Endothelial cell (in vitro differentiated cells): ENCODE data around the gene ITGAL. TPM values are rescaled to one million over a fixed set of nuclear protein-coding genes. Genes with fewer than 3 reads are reported as not detected.
"Not testable (repeated sequence)": the region's sequence is repeated elsewhere in the genome, so short reads cannot be mapped to it uniquely, and the experiment has no call there.

Source experiments
- DNase-seq: peaks from one replicate; pipeline ENCODE4 v3.0.0; 2021; ENCODE audit warnings: low spot score
- H3K27ac Mint-ChIP-seq: one replicate; pipeline ENCODE4 v1.8.0; 2021; ENCODE audit warnings: mixed read lengths, inconsistent platforms; ENCODE audit not compliant: unreplicated experiment
- H3K27me3 Mint-ChIP-seq: one replicate; pipeline ENCODE4 v1.8.0; 2021; ENCODE audit warnings: mild to moderate bottlenecking, moderate library complexity, mixed read lengths, inconsistent platforms; ENCODE audit not compliant: unreplicated experiment
- H3K36me3 Mint-ChIP-seq: one replicate; pipeline ENCODE4 v1.8.0; 2021; ENCODE audit warnings: mild to moderate bottlenecking, low read depth, mixed read lengths, inconsistent platforms; ENCODE audit not compliant: unreplicated experiment
- H3K4me1 Mint-ChIP-seq: one replicate; pipeline ENCODE4 v1.8.0; 2021; ENCODE audit warnings: mild to moderate bottlenecking, mixed read lengths, inconsistent platforms; ENCODE audit not compliant: unreplicated experiment
- H3K4me3 Mint-ChIP-seq: one replicate; pipeline ENCODE4 v1.8.0; 2021; ENCODE audit warnings: mild to moderate bottlenecking, mixed read lengths, inconsistent platforms; ENCODE audit not compliant: unreplicated experiment
- H3K9me3 Mint-ChIP-seq: one replicate; pipeline ENCODE4 v1.8.0; 2021; ENCODE audit warnings: mixed read lengths, inconsistent platforms; ENCODE audit not compliant: unreplicated experiment
- total RNA-seq: library from RNA; stranded (reverse); fragmentation: NEBNext Ultra II Directional; extraction: Animal tissue kit (Norgen Biotek cat#: 25700); gene quantifications from one replicate; pipeline ENCODE4 v1.2.1, GENCODE V29; 2021; ENCODE audit not compliant: unreplicated experiment
- TF ChIP-seq, protein P1 (sequence below): fragments of 200-600 bp; sonication (generic); IDR thresholded peaks from one replicate; pipeline ENCODE4 v1.5.0; 2021; ENCODE audit warnings: antibody characterized with exemption; ENCODE audit not compliant: unreplicated experiment

Gene ITGAL
- total RNA-seq, 1 donor from 2014 or later, result not detected

DNA sequence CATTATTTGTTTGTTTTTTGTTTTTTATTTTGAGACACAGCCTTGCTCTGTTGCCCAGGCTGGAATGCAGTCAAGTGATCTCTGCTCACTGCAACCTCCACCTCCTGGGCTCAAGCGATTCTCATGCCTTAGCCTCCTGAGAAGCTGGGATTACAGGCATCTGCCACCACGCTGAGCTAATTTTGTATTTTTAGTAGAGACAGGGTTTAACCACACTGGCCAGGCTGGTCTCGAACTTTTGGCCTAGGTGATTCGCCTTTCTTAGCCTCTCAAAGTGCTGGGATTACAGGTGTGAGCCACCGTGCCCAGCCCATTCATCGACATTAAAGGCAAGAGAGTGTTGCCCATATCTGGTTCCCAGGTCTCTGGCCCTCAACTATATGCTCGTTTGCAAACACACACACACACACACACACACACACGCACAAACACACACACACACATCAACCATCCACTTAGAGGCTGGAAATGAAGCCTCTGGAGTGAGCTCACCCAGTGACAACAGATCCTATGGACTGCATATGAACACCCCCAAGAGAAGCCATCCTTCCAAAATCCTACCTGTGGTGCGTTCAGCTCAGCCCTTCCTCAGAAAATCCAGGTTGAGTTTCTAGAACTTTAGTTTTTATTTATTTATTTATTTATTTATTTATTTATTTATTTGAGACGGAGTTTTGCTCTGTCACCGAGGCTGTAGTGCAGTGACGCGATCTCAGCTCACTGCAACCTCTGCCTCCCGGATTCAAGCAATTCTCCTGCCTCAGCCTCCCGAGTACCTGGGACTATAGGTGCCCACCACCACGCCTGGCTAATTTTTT lies 14.6 kb upstream of the ITGAL start:
- H3K4me3 Mint-ChIP-seq, result no peak overlapping the region
- no peaks in the 10 kb centered on the region for H3K9me3 Mint-ChIP-seq
- H3K4me1 Mint-ChIP-seq, result no peaks in the 10 kb centered on the region
- no peaks in the 10 kb centered on the region for H3K36me3 Mint-ChIP-seq
- TF ChIP-seq, protein P1, sequence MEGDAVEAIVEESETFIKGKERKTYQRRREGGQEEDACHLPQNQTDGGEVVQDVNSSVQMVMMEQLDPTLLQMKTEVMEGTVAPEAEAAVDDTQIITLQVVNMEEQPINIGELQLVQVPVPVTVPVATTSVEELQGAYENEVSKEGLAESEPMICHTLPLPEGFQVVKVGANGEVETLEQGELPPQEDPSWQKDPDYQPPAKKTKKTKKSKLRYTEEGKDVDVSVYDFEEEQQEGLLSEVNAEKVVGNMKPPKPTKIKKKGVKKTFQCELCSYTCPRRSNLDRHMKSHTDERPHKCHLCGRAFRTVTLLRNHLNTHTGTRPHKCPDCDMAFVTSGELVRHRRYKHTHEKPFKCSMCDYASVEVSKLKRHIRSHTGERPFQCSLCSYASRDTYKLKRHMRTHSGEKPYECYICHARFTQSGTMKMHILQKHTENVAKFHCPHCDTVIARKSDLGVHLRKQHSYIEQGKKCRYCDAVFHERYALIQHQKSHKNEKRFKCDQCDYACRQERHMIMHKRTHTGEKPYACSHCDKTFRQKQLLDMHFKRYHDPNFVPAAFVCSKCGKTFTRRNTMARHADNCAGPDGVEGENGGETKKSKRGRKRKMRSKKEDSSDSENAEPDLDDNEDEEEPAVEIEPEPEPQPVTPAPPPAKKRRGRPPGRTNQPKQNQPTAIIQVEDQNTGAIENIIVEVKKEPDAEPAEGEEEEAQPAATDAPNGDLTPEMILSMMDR, result no peak
- DNase-seq, result no peak
- H3K27me3 Mint-ChIP-seq, result no peaks in the 10 kb centered on the region
- no peak overlapping the region for H3K27ac Mint-ChIP-seq

DNA sequence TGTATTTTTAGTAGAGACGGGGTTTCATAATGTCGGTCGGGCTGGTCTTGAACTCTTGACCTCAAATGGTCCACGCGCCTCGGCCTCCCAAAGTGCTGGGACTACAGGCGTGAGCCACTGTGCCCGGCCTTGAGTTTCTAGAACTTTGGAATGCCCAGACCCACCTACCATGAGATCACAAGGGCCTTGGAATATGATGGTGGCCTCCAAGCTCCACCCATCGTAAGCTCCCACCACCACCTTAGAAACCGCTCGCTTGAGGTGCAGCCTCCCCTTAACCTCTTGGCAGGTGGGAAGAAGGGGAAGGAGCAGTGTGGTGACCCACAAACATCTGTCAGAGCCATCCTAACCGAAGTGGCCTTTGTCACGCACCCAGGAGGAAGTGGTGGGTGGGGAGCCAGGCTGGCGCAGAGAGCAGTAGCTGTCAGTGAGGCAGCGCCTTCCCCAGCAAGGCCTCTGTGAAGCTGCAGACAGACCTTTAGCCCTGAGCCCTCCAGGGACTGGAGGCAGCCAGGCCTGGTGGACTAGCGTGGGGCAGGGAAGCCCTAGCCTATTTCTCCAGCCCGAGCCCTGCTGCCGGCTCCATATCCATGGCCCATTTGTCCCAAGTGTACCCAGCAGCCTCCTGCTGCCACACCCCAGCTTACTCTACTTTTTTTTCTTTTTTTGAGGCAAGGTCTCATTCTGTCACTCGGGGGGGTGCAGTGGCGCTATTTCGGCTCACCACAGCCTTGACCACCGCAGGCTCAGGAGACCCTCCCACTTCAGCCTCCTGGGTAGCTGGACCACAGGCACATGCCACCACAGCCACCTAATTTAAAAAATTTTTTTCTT lies 13.8 kb upstream of the ITGAL start:
- Mint-ChIP-seq H3K27me3 (no peaks in the 10 kb centered on the region), H3K4me1 (no peaks in the 10 kb centered on the region), H3K4me3 (no peak overlapping the region), H3K27ac (no peak overlapping the region), H3K9me3 (no peaks in the 10 kb centered on the region), H3K36me3 (no peaks in the 10 kb centered on the region)
- DNase-seq, result no peak
- TF ChIP-seq, protein P1, result no peak

DNA sequence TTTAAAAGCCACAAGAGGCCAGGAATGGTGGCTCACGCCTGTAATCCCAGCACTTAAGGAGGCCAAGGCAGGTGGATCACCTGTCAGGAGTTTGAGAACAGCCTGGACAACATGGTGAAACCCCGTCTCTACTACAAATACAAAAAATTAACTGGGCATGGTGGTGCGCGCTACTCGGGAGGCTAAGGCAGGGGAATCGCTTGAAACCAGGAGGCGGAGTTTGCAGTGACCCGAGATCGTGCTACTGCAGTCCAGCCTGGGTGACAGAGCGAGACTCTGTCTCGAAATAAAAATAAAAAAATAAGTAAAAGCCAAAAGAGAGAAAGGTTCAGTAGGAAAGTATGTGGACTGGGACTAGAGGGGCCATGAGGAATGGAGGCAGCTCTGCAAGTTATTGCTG lies 13.1 kb upstream of the ITGAL start:
- Mint-ChIP-seq H3K27me3 (no peaks in the 10 kb centered on the region), H3K27ac (no peak overlapping the region), H3K9me3 (no peaks in the 10 kb centered on the region), H3K4me3 (no peak overlapping the region), H3K36me3 (no peaks in the 10 kb centered on the region), H3K4me1 (no peaks in the 10 kb centered on the region)
- TF ChIP-seq, protein P1, result no peak
- DNase-seq, result no peak

DNA sequence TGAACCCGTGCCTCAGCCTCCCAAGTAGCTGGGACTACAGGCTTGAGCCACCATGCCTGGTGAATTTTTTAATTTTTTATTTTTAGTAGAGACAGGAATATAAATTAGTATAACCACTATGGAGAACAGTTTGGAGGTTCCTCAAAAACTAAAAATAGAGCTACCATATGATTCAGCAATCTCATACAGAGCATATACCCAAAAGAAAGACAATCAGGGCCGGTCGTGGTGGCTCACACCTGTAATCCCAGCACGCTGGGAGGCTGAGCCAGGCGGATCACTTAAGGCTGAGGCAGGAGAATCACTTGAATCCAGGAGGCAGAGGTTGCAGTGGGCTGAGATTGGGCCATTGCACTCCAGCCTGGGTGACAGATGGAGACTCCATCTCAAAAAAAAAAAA lies 11.1 kb upstream of the ITGAL start:
- H3K27ac Mint-ChIP-seq, H3K4me1 Mint-ChIP-seq, DNase-seq, H3K9me3 Mint-ChIP-seq, H3K4me3 Mint-ChIP-seq, H3K27me3 Mint-ChIP-seq, H3K36me3 Mint-ChIP-seq: not testable (repeated sequence)

DNA sequence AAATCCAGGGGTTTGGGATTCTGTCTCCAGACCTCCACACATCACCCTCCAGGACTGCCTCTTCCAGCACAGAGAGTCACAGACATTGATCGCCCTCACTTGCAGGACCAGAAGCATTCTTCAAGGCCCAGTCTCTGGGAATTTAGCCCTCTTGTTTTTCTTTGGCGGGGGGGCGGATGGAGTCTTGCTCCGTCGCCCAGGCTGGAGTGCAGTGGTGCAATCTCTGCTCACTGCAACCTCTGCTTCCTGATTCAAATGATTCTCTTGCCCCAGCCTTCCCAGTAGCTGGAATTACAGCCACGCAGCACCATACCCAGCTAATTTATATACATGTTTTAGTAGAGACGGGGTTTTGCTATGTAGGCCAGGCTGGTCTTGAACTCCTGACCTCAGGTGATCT lies 8.5 kb upstream of the ITGAL start:
- Mint-ChIP-seq H3K4me3 (no peak overlapping the region), H3K27ac (no peak overlapping the region), H3K36me3 (no peaks in the 10 kb centered on the region), H3K27me3 (no peaks in the 10 kb centered on the region), H3K4me1 (no peaks in the 10 kb centered on the region), H3K9me3 (no peaks in the 10 kb centered on the region)
- no peak for DNase-seq
- TF ChIP-seq, protein P1, result no peak
